Small intestine (tissue), 7 donors: ENCODE results near the gene GPR162. TPM values are rescaled to one million over a fixed set of nuclear protein-coding genes. Genes with fewer than 3 reads are reported as not detected.

Experiments
- DNase-seq, 2 donors: peaks; one replicate each; pipeline versions ENCODE4 v3.0.0 to v3.0.0-alpha.2; 2013
- FAIRE-seq: peaks from 2 replicates; lab custom pipeline; 2012; peaks lifted over from hg19 to GRCh38; lab: Jason Lieb, UNC
- H3K27ac ChIP-seq, 3 donors: one replicate each; pipeline ENCODE4 v1.5.1; 2013; ENCODE audit warnings: low read length in 2 of 3, mild to moderate bottlenecking in 2 of 3, control low read depth in 1 of 3, inconsistent platforms in 1 of 3, low read depth in 1 of 3, moderate library complexity in 1 of 3
- H3K27me3 ChIP-seq, 3 donors: one replicate each; pipeline ENCODE4 v1.6.1; 2013; ENCODE audit warnings: low read length in 3 of 3, inconsistent platforms in 1 of 3; ENCODE audit not compliant: control insufficient read depth in 3 of 3, insufficient read depth in 3 of 3
- H3K36me3 ChIP-seq, 3 donors: one replicate each; pipeline ENCODE4 v1.6.1; 2013; ENCODE audit warnings: low read length in 3 of 3, inconsistent platforms in 1 of 3, low read depth in 1 of 3, mild to moderate bottlenecking in 1 of 3, moderate library complexity in 1 of 3; ENCODE audit not compliant: control insufficient read depth in 3 of 3, insufficient read depth in 2 of 3
- H3K4me1 ChIP-seq, 3 donors: one replicate each; pipeline ENCODE4 v1.6.1; 2013; ENCODE audit warnings: low read length in 2 of 3, inconsistent platforms in 1 of 3, low read depth in 1 of 3, mild to moderate bottlenecking in 1 of 3, moderate library complexity in 1 of 3; ENCODE audit not compliant: control insufficient read depth in 3 of 3, insufficient read depth in 2 of 3
- H3K4me3 ChIP-seq, 3 donors: one replicate each; pipeline ENCODE4 v1.5.1; 2013; ENCODE audit warnings: low read length in 3 of 3, control low read depth in 1 of 3, inconsistent platforms in 1 of 3, low read depth in 1 of 3, mild to moderate bottlenecking in 1 of 3, moderate library complexity in 1 of 3
- H3K9me3 ChIP-seq, 2 donors: one replicate each; pipeline ENCODE4 v1.6.1; 2013; ENCODE audit warnings: low read depth in 1 of 2, low read length in 1 of 2; ENCODE audit not compliant: control insufficient read depth in 2 of 2, insufficient read depth in 1 of 2
- WGBS, 3 donors: extraction: QIAGEN DNeasy Blood & Tissue Kit; methylation state at CpG; one replicate each; pipeline ENCODE4 v1.1.7; 2013; 5-methylcytosine and 5-hydroxymethylcytosine counted together
- polyA plus RNA-seq, 4 donors: library from polyadenylated mRNA; stranded (reverse) in 3 of 4; unstranded in 1 of 4; fragments of 200-250 nt in 3 of 4; fragments of 120-200 nt in 1 of 4; gene quantifications; one replicate each; pipeline versions ENCODE4 v1.2.1 to v1.2.3, GENCODE V29; 2013
- donor health status: healthy with polysubstance abuse.
- donor health status: control.
- donor health status: control.
- donor health status: Bipolar disorder and iron deficiency.
- donor health status: healthy.

GPR162 gene
- polyA plus RNA-seq, 4 donors: 1.1 to 6.7 (median 5.1) TPM; not detected in 1

- Histone ChIP-seq H3K4me1 (peaks cover 0 to 10% (median 0%) of the 10 kb centered on the region in 3 donors), H3K36me3 (peaks cover 0 to 6% (median 0%) of the 10 kb centered on the region in 3 donors), H3K9me3 (no peaks in the 10 kb centered on the region), H3K4me3 (no peak overlapping the region), H3K27me3 (peaks cover 0 to 29% (median 0%) of the 10 kb centered on the region in 3 donors), H3K27ac (no peak overlapping the region)
- FAIRE-seq (no peak), DNase-seq (no peak)
- WGBS, 3 donors: 38 to 61% (median 58%) methylated on average over 3 of the region's 3 CpGs
Measured at GRCh38 chr12:6816598-6816997, 5.0 kb upstream of the GPR162 start.

GRCh38 chr12:6817098-6817497 is 4.5 kb upstream of the GPR162 start:
- FAIRE-seq: no peak
- DNase-seq: no peak

GRCh38 chr12:6817662-6818157 is 3.9 kb upstream of the GPR162 start:
- peaks cover 0 to 40% (median 0%) of the 10 kb centered on the region in 3 donors for H3K27me3 ChIP-seq
- FAIRE-seq (no peak), DNase-seq (no peak)
- WGBS, 3 donors: 86 to 93% (median 92%) methylated on average over 20 of the region's 20 CpGs
- H3K4me1 ChIP-seq: peaks cover 0 to 18% (median 0%) of the 10 kb centered on the region in 3 donors
- H3K4me3 ChIP-seq: no peak overlapping the region
- H3K27ac ChIP-seq: no peak overlapping the region
- peaks cover 0 to 6% (median 0%) of the 10 kb centered on the region in 3 donors for H3K36me3 ChIP-seq
- H3K9me3 ChIP-seq: no peaks in the 10 kb centered on the region

More at GRCh38 chr12:6817098-6817497, 4.5 kb upstream of the GPR162 start:
- Histone ChIP-seq H3K27ac (no peak overlapping the region), H3K4me1 (peaks cover 0 to 15% (median 0%) of the 10 kb centered on the region in 3 donors), H3K9me3 (no peaks in the 10 kb centered on the region), H3K27me3 (peaks cover 0 to 34% (median 0%) of the 10 kb centered on the region in 3 donors), H3K36me3 (peaks cover 0 to 6% (median 0%) of the 10 kb centered on the region in 3 donors), H3K4me3 (no peak overlapping the region)
- 41 to 75% (median 53%) methylated on average over 8 of the region's 8 CpGs for WGBS, 3 donors

GRCh38 chr12:6818222-6818621 is 3.4 kb upstream of the GPR162 start:
- Histone ChIP-seq H3K27me3 (peaks cover 0 to 45% (median 0%) of the 10 kb centered on the region in 3 donors), H3K4me1 (peaks cover 0 to 18% (median 0%) of the 10 kb centered on the region in 3 donors), H3K4me3 (no peak overlapping the region), H3K27ac (no peak overlapping the region), H3K36me3 (peaks cover 0 to 6% (median 0%) of the 10 kb centered on the region in 3 donors), H3K9me3 (no peaks in the 10 kb centered on the region)
- 72 to 76% (median 75%) methylated on average over 10 of the region's 10 CpGs for WGBS, 3 donors
- no peak for DNase-seq
- no peak for FAIRE-seq

GRCh38 chr12:6818645-6819044 is 3.0 kb upstream of the GPR162 start:
- peaks cover 0 to 49% (median 0%) of the 10 kb centered on the region in 3 donors for H3K27me3 ChIP-seq
- peaks cover 0 to 18% (median 0%) of the 10 kb centered on the region in 3 donors for H3K4me1 ChIP-seq
- H3K36me3 ChIP-seq: peaks cover 0 to 6% (median 0%) of the 10 kb centered on the region in 3 donors
- no peak for DNase-seq
- no peak overlapping the region for H3K27ac ChIP-seq
- H3K4me3 ChIP-seq: no peak overlapping the region
- FAIRE-seq: no peak
- WGBS, 3 donors: 75 to 89% (median 87%) methylated on average over 3 to 5 of the region's 5 CpGs
- H3K9me3 ChIP-seq: no peaks in the 10 kb centered on the region

- no peak for FAIRE-seq
- WGBS, 3 donors: 84 to 87% (median 85%) methylated on average over 12 to 13 of the region's 13 CpGs
- Histone ChIP-seq H3K4me1 (peaks cover 0 to 18% (median 0%) of the 10 kb centered on the region in 3 donors), H3K9me3 (no peaks in the 10 kb centered on the region), H3K27ac (no peak overlapping the region), H3K36me3 (peaks cover 0 to 6% (median 0%) of the 10 kb centered on the region in 3 donors), H3K27me3 (peaks cover 0 to 53% (median 2%) of the 10 kb centered on the region in 3 donors), H3K4me3 (no peak overlapping the region)
- no peak for DNase-seq
Measured at GRCh38 chr12:6819106-6820030, 2.3 kb upstream of the GPR162 start.

GRCh38 chr12:6820166-6820565 is 1.5 kb upstream of the GPR162 start:
- Histone ChIP-seq H3K36me3 (peaks cover 0 to 3% (median 0%) of the 10 kb centered on the region in 3 donors), H3K4me1 (peaks cover 0 to 21% (median 0%) of the 10 kb centered on the region in 3 donors), H3K27ac (no peak overlapping the region), H3K27me3 (peaks cover 0 to 53% (median 2%) of the 10 kb centered on the region in 3 donors), H3K4me3 (no peak overlapping the region), H3K9me3 (no peaks in the 10 kb centered on the region)
- FAIRE-seq: no peak
- WGBS, 3 donors: 70 to 86% (median 75%) methylated on average over 5 of the region's 5 CpGs
- no peak for DNase-seq

GRCh38 chr12:6822426-6823135 is 960 bp downstream of the GPR162 start:
- 48 to 63% (median 62%) methylated on average over 7 of the region's 7 CpGs for WGBS, 3 donors
- Histone ChIP-seq H3K27me3 (peaks cover 0 to 65% (median 2%) of the 10 kb centered on the region in 3 donors), H3K36me3 (peaks cover 0 to 4% (median 0%) of the 10 kb centered on the region in 3 donors), H3K4me3 (no peak overlapping the region), H3K4me1 (peaks cover 0 to 31% (median 0%) of the 10 kb centered on the region in 3 donors), H3K27ac (no peak overlapping the region), H3K9me3 (no peaks in the 10 kb centered on the region)
- DNase-seq: no peak
- FAIRE-seq: no peak
